Glutamatergic neuron (in vitro differentiated cells): ENCODE results near the gene DMAP1. TPM values are rescaled to one million over a fixed set of nuclear protein-coding genes. Genes with fewer than 3 reads are reported as not detected.

Experiments used
- DNase-seq: peaks from one replicate; pipeline ENCODE4 v3.0.0; 2022
- H3K27ac Mint-ChIP-seq: one replicate; pipeline ENCODE4 v1.8.0; 2020; ENCODE audit warnings: mild to moderate bottlenecking, mixed read lengths, inconsistent platforms; ENCODE audit not compliant: unreplicated experiment
- H3K27me3 Mint-ChIP-seq: one replicate; pipeline ENCODE4 v1.8.0; 2020; ENCODE audit warnings: mild to moderate bottlenecking, moderate library complexity, mixed read lengths, inconsistent platforms; ENCODE audit not compliant: unreplicated experiment
- H3K36me3 Mint-ChIP-seq: one replicate; pipeline ENCODE4 v1.8.0; 2020; ENCODE audit warnings: mild to moderate bottlenecking, mixed read lengths, inconsistent platforms; ENCODE audit not compliant: unreplicated experiment
- H3K4me1 Mint-ChIP-seq: one replicate; pipeline ENCODE4 v1.8.0; 2020; ENCODE audit warnings: mild to moderate bottlenecking, low read depth, mixed read lengths, inconsistent platforms; ENCODE audit not compliant: unreplicated experiment
- H3K4me3 Mint-ChIP-seq: one replicate; pipeline ENCODE4 v1.8.0; 2020; ENCODE audit warnings: mild to moderate bottlenecking, mixed read lengths, inconsistent platforms; ENCODE audit not compliant: unreplicated experiment
- H3K9me3 Mint-ChIP-seq: one replicate; pipeline ENCODE4 v1.8.0; 2020; ENCODE audit warnings: mild to moderate bottlenecking, moderate library complexity, mixed read lengths, inconsistent platforms; ENCODE audit not compliant: unreplicated experiment
- total RNA-seq: library from RNA; stranded (reverse); fragmentation: NEBNext Ultra II Directional; extraction: Animal tissue kit (Norgen Biotek cat#: 25700); gene quantifications from one replicate; pipeline ENCODE4 v1.2.1, GENCODE V29; 2021; ENCODE audit not compliant: unreplicated experiment
- TF ChIP-seq, protein P1 (sequence below): fragments of 200-600 bp; sonication (generic); IDR thresholded peaks from one replicate; pipeline ENCODE4 v1.5.0; 2021; ENCODE audit not compliant: partially characterized antibody, unreplicated experiment

Gene DMAP1
- total RNA-seq, 1 donor from 2014 or later, result 62.6 TPM

DNA sequence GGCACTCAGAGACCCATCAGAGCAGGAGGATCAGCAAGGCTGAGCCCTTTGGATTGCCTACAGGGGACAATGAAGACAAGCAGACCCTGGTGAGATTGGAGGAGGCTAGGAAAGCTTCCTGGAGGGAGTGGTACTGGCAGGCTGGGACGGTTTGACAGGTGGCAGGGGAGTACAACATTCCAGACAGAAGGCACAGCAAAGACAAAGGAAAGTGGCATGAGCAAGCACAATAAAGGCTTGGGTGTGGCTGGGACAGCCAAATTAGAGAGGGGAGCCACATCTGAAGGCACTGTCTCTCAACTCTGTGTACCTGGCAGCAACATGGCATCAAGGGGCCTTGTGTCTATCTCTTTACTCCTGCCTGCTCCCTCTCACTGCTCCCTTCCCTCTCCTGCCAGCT is 38.2 kb downstream of the DMAP1 start:
- peaks cover 29% of the 10 kb centered on the region for H3K4me1 Mint-ChIP-seq
- H3K27me3 Mint-ChIP-seq, result peaks cover 8% of the 10 kb centered on the region
- TF ChIP-seq, protein P1, sequence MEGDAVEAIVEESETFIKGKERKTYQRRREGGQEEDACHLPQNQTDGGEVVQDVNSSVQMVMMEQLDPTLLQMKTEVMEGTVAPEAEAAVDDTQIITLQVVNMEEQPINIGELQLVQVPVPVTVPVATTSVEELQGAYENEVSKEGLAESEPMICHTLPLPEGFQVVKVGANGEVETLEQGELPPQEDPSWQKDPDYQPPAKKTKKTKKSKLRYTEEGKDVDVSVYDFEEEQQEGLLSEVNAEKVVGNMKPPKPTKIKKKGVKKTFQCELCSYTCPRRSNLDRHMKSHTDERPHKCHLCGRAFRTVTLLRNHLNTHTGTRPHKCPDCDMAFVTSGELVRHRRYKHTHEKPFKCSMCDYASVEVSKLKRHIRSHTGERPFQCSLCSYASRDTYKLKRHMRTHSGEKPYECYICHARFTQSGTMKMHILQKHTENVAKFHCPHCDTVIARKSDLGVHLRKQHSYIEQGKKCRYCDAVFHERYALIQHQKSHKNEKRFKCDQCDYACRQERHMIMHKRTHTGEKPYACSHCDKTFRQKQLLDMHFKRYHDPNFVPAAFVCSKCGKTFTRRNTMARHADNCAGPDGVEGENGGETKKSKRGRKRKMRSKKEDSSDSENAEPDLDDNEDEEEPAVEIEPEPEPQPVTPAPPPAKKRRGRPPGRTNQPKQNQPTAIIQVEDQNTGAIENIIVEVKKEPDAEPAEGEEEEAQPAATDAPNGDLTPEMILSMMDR, result no peak
- H3K4me3 Mint-ChIP-seq, result no peak overlapping the region
- DNase-seq, result no peak
- H3K36me3 Mint-ChIP-seq, result no peaks in the 10 kb centered on the region
- H3K27ac Mint-ChIP-seq, result peak overlapping the region; percentile 6
- H3K9me3 Mint-ChIP-seq, result peaks cover 6% of the 10 kb centered on the region

DNA sequence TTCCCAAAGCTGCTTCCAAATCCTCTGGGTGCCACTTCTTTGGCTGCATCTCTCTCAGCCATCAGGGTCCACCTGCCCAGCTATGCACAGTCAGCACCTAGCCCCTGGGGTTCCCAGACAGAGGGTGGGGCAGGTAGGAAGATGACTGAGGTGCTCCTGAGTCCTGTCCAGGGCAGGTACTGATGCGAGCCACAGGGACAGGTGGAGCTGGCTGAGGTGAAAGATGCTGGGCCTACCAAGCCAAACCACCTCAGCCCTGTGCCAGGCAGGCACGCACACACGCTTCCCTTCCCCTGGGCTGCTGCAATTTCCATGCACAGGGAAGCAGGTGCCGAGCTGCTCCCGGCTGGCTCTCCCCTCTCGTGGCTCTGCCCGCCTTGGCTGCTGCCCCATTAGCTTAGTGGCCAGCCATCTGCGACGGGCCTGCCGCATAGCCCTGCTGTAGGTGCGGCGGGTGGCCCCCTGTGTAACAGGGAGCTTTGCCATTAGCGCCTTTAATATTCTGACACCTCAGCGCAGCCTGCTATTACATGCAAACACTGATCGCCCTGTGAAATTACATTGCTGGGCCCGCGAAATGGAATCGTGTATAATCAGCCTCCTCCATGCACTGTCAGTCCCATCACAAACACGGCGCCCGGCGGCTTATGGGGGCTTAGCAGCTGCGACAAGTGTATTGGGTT is 38.9 kb downstream of the DMAP1 start:
- H3K9me3 Mint-ChIP-seq, result peaks cover 6% of the 10 kb centered on the region
- H3K4me3 Mint-ChIP-seq, result no peak overlapping the region
- DNase-seq, result no peak
- H3K27me3 Mint-ChIP-seq, result peaks cover 8% of the 10 kb centered on the region
- peaks cover 25% of the 10 kb centered on the region for H3K4me1 Mint-ChIP-seq
- no peak overlapping the region for H3K27ac Mint-ChIP-seq
- no peaks in the 10 kb centered on the region for H3K36me3 Mint-ChIP-seq
- TF ChIP-seq, protein P1, result no peak

DNA sequence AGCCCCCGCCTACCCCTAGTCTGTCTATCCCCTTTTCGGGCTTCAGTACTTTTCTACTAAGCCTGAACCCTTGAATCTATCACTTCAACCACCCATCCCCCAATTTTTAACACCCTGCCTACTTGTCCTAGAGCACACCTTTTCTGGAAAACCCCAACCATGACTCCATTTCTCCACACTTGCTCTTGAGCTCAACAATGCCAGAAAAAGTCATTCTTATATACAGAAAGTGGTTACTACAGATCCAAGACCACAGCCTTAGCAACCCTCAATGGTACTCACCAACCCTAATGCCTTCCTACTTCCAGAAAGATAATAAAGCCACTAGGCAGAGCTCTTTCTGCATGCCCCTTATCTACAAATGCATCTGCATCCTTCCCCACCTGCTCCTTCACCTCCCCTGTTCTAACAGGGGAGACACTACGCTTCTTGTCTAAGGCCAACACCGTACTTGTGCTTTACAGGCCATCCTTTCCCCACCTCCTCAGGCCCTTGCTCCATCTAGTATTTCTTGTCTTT is 41.2 kb downstream of the DMAP1 start:
- H3K27me3 Mint-ChIP-seq, result peaks cover 6% of the 10 kb centered on the region
- H3K27ac Mint-ChIP-seq, result no peak overlapping the region
- H3K4me1 Mint-ChIP-seq, result peaks cover 19% of the 10 kb centered on the region
- no peak overlapping the region for H3K4me3 Mint-ChIP-seq
- no peaks in the 10 kb centered on the region for H3K36me3 Mint-ChIP-seq
- peaks cover 6% of the 10 kb centered on the region for H3K9me3 Mint-ChIP-seq
- DNase-seq, result no peak
- TF ChIP-seq, protein P1, result no peak

DNA sequence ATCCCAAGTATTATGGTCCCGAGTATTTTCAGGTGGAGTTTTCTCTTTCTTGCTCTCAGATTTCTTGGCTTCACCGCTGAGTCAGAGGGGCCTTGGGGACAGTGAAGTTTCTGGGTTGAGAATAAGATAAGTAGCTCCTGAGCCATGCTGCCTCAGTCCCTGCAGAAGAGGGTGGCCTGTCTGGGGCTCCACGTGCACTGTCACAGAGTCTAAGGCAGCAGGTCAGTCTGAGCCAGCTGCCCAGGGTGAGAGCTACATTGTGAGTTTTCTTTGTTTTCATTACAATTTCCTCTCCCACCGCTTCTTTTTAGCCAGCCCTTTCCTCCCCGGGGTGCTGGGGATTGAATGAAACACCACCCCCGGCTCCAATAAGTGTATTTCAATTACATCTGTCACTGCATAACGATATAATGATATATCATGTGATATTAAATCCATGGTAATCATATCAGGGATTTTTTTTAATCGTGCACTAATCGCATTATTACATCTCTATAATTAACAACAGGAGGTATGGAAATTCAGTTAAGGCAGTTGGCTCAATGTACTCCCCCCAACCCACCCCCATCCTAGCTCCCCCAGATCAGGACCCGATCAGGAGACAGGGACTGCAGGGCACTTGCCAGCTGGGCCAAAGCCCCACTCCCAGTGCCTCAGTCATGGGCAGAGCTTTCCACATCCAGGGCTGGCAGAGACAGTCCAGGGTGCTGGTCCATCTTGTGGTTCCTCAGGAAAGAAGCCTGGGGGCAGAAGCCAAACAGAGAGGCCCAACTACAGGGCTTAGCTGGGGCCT is 43.7 kb downstream of the DMAP1 start:
- peaks cover 3% of the 10 kb centered on the region for H3K27me3 Mint-ChIP-seq
- H3K27ac Mint-ChIP-seq, result no peak overlapping the region
- TF ChIP-seq, protein P1, result no peak
- H3K4me3 Mint-ChIP-seq, result no peak overlapping the region
- no peak for DNase-seq
- H3K36me3 Mint-ChIP-seq, result no peaks in the 10 kb centered on the region
- peaks cover 11% of the 10 kb centered on the region for H3K4me1 Mint-ChIP-seq
- peaks cover 3% of the 10 kb centered on the region for H3K9me3 Mint-ChIP-seq

DNA sequence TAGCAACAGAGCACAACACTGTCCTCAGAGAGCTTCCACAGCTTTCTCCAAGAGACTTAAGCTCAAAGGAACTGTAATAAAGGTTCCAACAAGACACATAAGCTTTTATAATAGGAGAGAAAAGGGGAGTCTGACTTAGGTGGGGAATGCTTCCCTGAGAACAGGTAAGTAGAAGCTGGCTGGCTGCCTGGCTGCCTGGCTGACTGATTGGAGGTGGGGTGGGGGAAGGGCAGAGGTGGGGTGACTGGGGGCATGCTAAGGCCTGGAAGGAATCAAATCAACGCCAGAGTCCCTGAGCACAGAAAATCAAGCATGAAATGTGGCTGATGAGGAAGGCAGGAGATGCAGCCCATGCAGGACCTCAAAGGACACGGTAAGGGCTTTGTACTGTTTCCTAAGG is 45.8 kb downstream of the DMAP1 start:
- TF ChIP-seq, protein P1, result no peak
- Mint-ChIP-seq H3K27ac (no peak overlapping the region), H3K36me3 (no peaks in the 10 kb centered on the region), H3K27me3 (peaks cover 3% of the 10 kb centered on the region), H3K4me1 (peaks cover 18% of the 10 kb centered on the region), H3K4me3 (no peak overlapping the region), H3K9me3 (peaks cover 5% of the 10 kb centered on the region)
- no peak for DNase-seq
